ENCODE results near the gene LRRN3. TPM values are rescaled to one million over a fixed set of nuclear protein-coding genes. Genes with fewer than 3 reads are reported as not detected.

Gene LRRN3
- total RNA-seq, 5 donors from 2014 or later (not counting 1 experiment from before 2014, with no cell fraction given), result 18.5 to 106 (median 52.3) TPM

- Mint-ChIP-seq H3K27ac (no peak overlapping the region), H3K27me3 (no peaks in the 10 kb centered on the region), H3K4me3 (no peak overlapping the region), H3K4me1 (peaks cover 13 to 15% (median 14%) of the 10 kb centered on the region in 3 donors), H3K36me3 (peaks cover 3% of the 10 kb centered on the region), H3K9me3 (no peaks in the 10 kb centered on the region)
- Histone ChIP-seq H3K9me3 (no peaks in the 10 kb centered on the region), H3K4me1 (ENCODE audit: control insufficient read depth in 1 of 2, extremely low read depth in 1 of 2, insufficient read depth in 2 of 2, low read length in 2 of 2) (peaks cover 0 to 2% of the 10 kb centered on the region in 2 experiments), H3K4me3 (ENCODE audit: control insufficient read depth in 1 of 2, extremely low read depth in 1 of 2, low read length in 1 of 2) (no peak overlapping the region), H3K36me3 (ENCODE audit: control insufficient read depth in 2 of 2, extremely low read depth in 1 of 2, insufficient read depth in 1 of 2, low read length in 1 of 2) (no peaks in the 10 kb centered on the region), H3K27ac (ENCODE audit: low read length) (no peak overlapping the region), H3K27me3 (replicated peaks in 1 of 2; ENCODE audit: control insufficient read depth in 2 of 2, extremely low read depth in 1 of 2, insufficient read depth in 2 of 2, low read length in 1 of 2) (no peaks in the 10 kb centered on the region)
- ATAC-seq (replicated peaks in 1 of 4) (no peak), DNase-seq (no peak)
- POLR2A ChIA-PET, result interaction anchor here in 1 of 2 donors (0.6 to 0.7 kb wide), 2 partner anchors 107 to 282 kb away, joined by 3 read pairs; no protein-coding TSS in a partner anchor
- CTCF ChIA-PET, result interaction anchor here in 1 of 2 donors (0.5 kb wide), 1 partner anchor 1461 kb away, joined by 3 read pairs; no protein-coding TSS in a partner anchor
- WGBS (ENCODE audit: insufficient coverage), result 80% methylated on average over 1 of the region's 2 CpGs
Observed at GRCh38 chr7:111172564-111173257, 81.8 kb downstream of the LRRN3 start.

DNA sequence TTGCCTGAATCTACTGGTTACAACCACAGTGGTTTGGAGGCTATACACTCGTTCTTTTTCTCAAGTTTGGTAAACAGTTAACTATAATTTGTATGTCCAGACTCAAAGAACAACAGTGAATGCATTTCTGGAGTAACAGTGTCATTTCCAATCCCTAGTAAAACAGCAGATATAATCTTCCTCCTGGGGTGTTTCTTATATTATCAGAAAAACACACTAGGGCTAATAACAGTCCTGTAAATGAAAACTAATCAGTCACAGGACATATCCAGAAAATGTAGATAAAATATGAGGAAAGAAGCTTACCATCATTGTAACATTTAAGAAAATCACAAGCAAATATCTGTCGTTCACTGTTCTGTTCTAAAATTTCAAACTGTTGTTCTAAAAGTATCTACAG is 82.6 kb downstream of the LRRN3 start:
- peaks cover 0 to 2% of the 10 kb centered on the region in 2 experiments for H3K4me1 ChIP-seq (ENCODE audit: control insufficient read depth in 1 of 2, extremely low read depth in 1 of 2, insufficient read depth in 2 of 2, low read length in 2 of 2)
- no peaks in the 10 kb centered on the region for H3K27me3 Mint-ChIP-seq
- no peaks in the 10 kb centered on the region for H3K36me3 ChIP-seq (ENCODE audit: control insufficient read depth in 2 of 2, extremely low read depth in 1 of 2, insufficient read depth in 1 of 2, low read length in 1 of 2)
- H3K27ac Mint-ChIP-seq, result no peak overlapping the region
- no peak overlapping the region for H3K4me3 ChIP-seq (ENCODE audit: control insufficient read depth in 1 of 2, extremely low read depth in 1 of 2, low read length in 1 of 2)
- ATAC-seq (replicated peaks in 1 of 4) (no peak), DNase-seq (no peak)
- no CpG with 5 or more reads among the region's 2 CpGs for WGBS (ENCODE audit: insufficient coverage)
- no peak overlapping the region for H3K4me3 Mint-ChIP-seq
- H3K27ac ChIP-seq (ENCODE audit: low read length), result no peak overlapping the region
- no peaks in the 10 kb centered on the region for H3K27me3 ChIP-seq (replicated peaks in 1 of 2; ENCODE audit: control insufficient read depth in 2 of 2, extremely low read depth in 1 of 2, insufficient read depth in 2 of 2, low read length in 1 of 2)
- H3K9me3 ChIP-seq, result no peaks in the 10 kb centered on the region
- ChIA-PET POLR2A (no interaction called here), CTCF (no interaction called here)
- peaks cover 3% of the 10 kb centered on the region for H3K36me3 Mint-ChIP-seq
- H3K4me1 Mint-ChIP-seq, result peaks cover 13 to 16% (median 14%) of the 10 kb centered on the region in 3 donors
- no peaks in the 10 kb centered on the region for H3K9me3 Mint-ChIP-seq

GRCh38 chr7:111173990-111174389 is 83.1 kb downstream of the LRRN3 start:
- WGBS (ENCODE audit: insufficient coverage), result 33% methylated on average over 1 of the region's 2 CpGs

GRCh38 chr7:111174510-111174909 is 83.6 kb downstream of the LRRN3 start:
- Histone ChIP-seq H3K27me3 (replicated peaks in 1 of 2; ENCODE audit: control insufficient read depth in 2 of 2, extremely low read depth in 1 of 2, insufficient read depth in 2 of 2, low read length in 1 of 2) (no peaks in the 10 kb centered on the region), H3K4me3 (ENCODE audit: control insufficient read depth in 1 of 2, extremely low read depth in 1 of 2, low read length in 1 of 2) (no peak overlapping the region), H3K4me1 (ENCODE audit: control insufficient read depth in 1 of 2, extremely low read depth in 1 of 2, insufficient read depth in 2 of 2, low read length in 2 of 2) (peaks cover 0 to 2% of the 10 kb centered on the region in 2 experiments), H3K27ac (ENCODE audit: low read length) (no peak overlapping the region), H3K36me3 (ENCODE audit: control insufficient read depth in 2 of 2, extremely low read depth in 1 of 2, insufficient read depth in 1 of 2, low read length in 1 of 2) (no peaks in the 10 kb centered on the region), H3K9me3 (no peaks in the 10 kb centered on the region)
- WGBS (ENCODE audit: insufficient coverage), result no CpG with 5 or more reads among the region's 3 CpGs
- ATAC-seq (replicated peaks in 1 of 4), result no peak
- ChIA-PET POLR2A (interaction anchor here in 1 of 2 donors (0.6 to 0.7 kb wide), 2 partner anchors 29 to 548 kb away, joined by 3 to 13 read pairs; no protein-coding TSS in a partner anchor), CTCF (no interaction called here)
- no peaks in the 10 kb centered on the region for H3K9me3 Mint-ChIP-seq
- no peaks in the 10 kb centered on the region for H3K27me3 Mint-ChIP-seq
- H3K4me3 Mint-ChIP-seq, result no peak overlapping the region
- peaks cover 13 to 20% (median 14%) of the 10 kb centered on the region in 3 donors for H3K4me1 Mint-ChIP-seq
- H3K36me3 Mint-ChIP-seq, result peaks cover 8% of the 10 kb centered on the region
- DNase-seq, result no peak
- no peak overlapping the region for H3K27ac Mint-ChIP-seq

More at GRCh38 chr7:111173990-111174389, 83.1 kb downstream of the LRRN3 start:
- ChIA-PET POLR2A (interaction anchor here in 1 of 2 donors (0.7 kb wide), 1 partner anchor 549 kb away, joined by 3 read pairs; no protein-coding TSS in a partner anchor), CTCF (no interaction called here)
- no peak overlapping the region for H3K27ac Mint-ChIP-seq
- H3K27ac ChIP-seq (ENCODE audit: low read length), result no peak overlapping the region
- H3K36me3 Mint-ChIP-seq, result peaks cover 8% of the 10 kb centered on the region
- ATAC-seq (replicated peaks in 1 of 4) (no peak), DNase-seq (no peak)
- no peak overlapping the region for H3K4me3 Mint-ChIP-seq
- H3K36me3 ChIP-seq (ENCODE audit: control insufficient read depth in 2 of 2, extremely low read depth in 1 of 2, insufficient read depth in 1 of 2, low read length in 1 of 2), result no peaks in the 10 kb centered on the region
- H3K9me3 ChIP-seq, result no peaks in the 10 kb centered on the region
- H3K4me1 ChIP-seq (ENCODE audit: control insufficient read depth in 1 of 2, extremely low read depth in 1 of 2, insufficient read depth in 2 of 2, low read length in 2 of 2), result peaks cover 0 to 2% of the 10 kb centered on the region in 2 experiments
- no peak overlapping the region for H3K4me3 ChIP-seq (ENCODE audit: control insufficient read depth in 1 of 2, extremely low read depth in 1 of 2, low read length in 1 of 2)
- no peaks in the 10 kb centered on the region for H3K27me3 ChIP-seq (replicated peaks in 1 of 2; ENCODE audit: control insufficient read depth in 2 of 2, extremely low read depth in 1 of 2, insufficient read depth in 2 of 2, low read length in 1 of 2)
- peaks cover 13 to 20% (median 14%) of the 10 kb centered on the region in 3 donors for H3K4me1 Mint-ChIP-seq
- H3K9me3 Mint-ChIP-seq, result no peaks in the 10 kb centered on the region
- no peaks in the 10 kb centered on the region for H3K27me3 Mint-ChIP-seq
